GM12878 (cell line): ENCODE measurements around the gene SMC5. TPM values are rescaled to one million over a fixed set of nuclear protein-coding genes. Genes with fewer than 3 reads are reported as not detected.

ENCODE experiments used
- BHLHE40 ChIP-seq, 2 experiments: fragments of 450-650 bp in 1 of 2; IDR thresholded peaks; 2 replicates each; pipeline ENCODE4 v1.6.1; 2011 to 2017; ENCODE audit warnings: low read depth in 2 of 2, borderline replicate concordance in 1 of 2, improper control_type of control experiment in 1 of 2, low read length in 1 of 2, mild to moderate bottlenecking in 1 of 2
- BMI1 ChIP-seq: fragments of 450-650 bp; IDR thresholded peaks from 2 replicates; pipeline ENCODE4 v1.6.1; 2016; ENCODE audit warnings: mild to moderate bottlenecking, moderate library complexity, borderline replicate concordance
- ETV6 ChIP-seq, 2 experiments: fragments of 450-650 bp in 1 of 2; IDR thresholded peaks in 1 of 2; conservative IDR thresholded peaks in 1 of 2; 2 replicates each; pipeline ENCODE4 v1.6.1; 2014; ENCODE audit warnings: antibody characterized with exemption in 1 of 2, borderline replicate concordance in 1 of 2, low read depth in 1 of 2, mild to moderate bottlenecking in 1 of 2, moderate library complexity in 1 of 2
- FOXM1 ChIP-seq: IDR thresholded peaks from 2 replicates; pipeline ENCODE4 v1.6.1; 2012; ENCODE audit warnings: low read depth, mild to moderate bottlenecking, inconsistent platforms, low read length, moderate library complexity
- GATAD2B ChIP-seq: fragments of 450-650 bp; conservative IDR thresholded peaks from 2 replicates; pipeline ENCODE4 v1.6.1; 2017; ENCODE audit warnings: low read depth, mild to moderate bottlenecking, moderate library complexity
- HDAC2 ChIP-seq: fragments of 200-600 bp; sonication (generic); IDR thresholded peaks from 2 replicates; pipeline ENCODE4 v1.6.1; 2017
- HSF1 ChIP-seq: fragments of 150-350 bp; IDR thresholded peaks from 2 replicates; pipeline ENCODE4 v1.6.1; 2014; ENCODE audit warnings: mild to moderate bottlenecking, low read depth, low read length
- IKZF1 ChIP-seq: fragments of 450-650 bp; conservative IDR thresholded peaks from 2 replicates; pipeline ENCODE4 v1.6.1; 2017; ENCODE audit warnings: antibody characterized with exemption, mild to moderate bottlenecking
- PAX5 ChIP-seq: IDR thresholded peaks from 2 replicates; pipeline ENCODE4 v1.6.1; 2011; ENCODE audit warnings: low read depth, low read length, borderline replicate concordance
- PAX8 ChIP-seq: fragments of 450-650 bp; IDR thresholded peaks from 2 replicates; pipeline ENCODE4 v1.6.1; 2017; ENCODE audit warnings: mild to moderate bottlenecking, moderate library complexity
- PML ChIP-seq: IDR thresholded peaks from 2 replicates; pipeline ENCODE4 v1.6.1; 2012; ENCODE audit warnings: low read length, inconsistent platforms
- POLR2A ChIP-seq: IDR thresholded peaks from 2 replicates; pipeline ENCODE4 v1.6.1; 2011; ENCODE audit warnings: low read depth, mild to moderate bottlenecking, low read length
- SIN3A ChIP-seq: IDR thresholded peaks from 2 replicates; pipeline ENCODE4 v1.6.1; 2012; ENCODE audit warnings: low read depth, low read length, improper control_type of control experiment
- SREBF1 ChIP-seq: IDR thresholded peaks from 2 replicates; pipeline ENCODE4 v1.6.1; 2012; ENCODE audit warnings: mild to moderate bottlenecking, low read length
- SREBF2 ChIP-seq: IDR thresholded peaks from 2 replicates; pipeline ENCODE4 v1.6.1; 2012; ENCODE audit warnings: mild to moderate bottlenecking, low read length
- TCF7 ChIP-seq: IDR thresholded peaks from 2 replicates; pipeline ENCODE4 v1.6.1; 2014; ENCODE audit warnings: antibody characterized with exemption, borderline replicate concordance
- YY1 ChIP-seq: IDR thresholded peaks from 2 replicates; pipeline ENCODE4 v1.6.1; 2011; ENCODE audit warnings: low read depth, mild to moderate bottlenecking, low read length
- ZBTB4 ChIP-seq: fragments of 450-650 bp; formaldehyde crosslinking; IDR thresholded peaks from 2 replicates; pipeline ENCODE4 v1.4.0; 2022; ENCODE audit warnings: mild to moderate bottlenecking, moderate library complexity
- polyA plus RNA-seq, 11 experiments: library from polyadenylated mRNA; depleted of rRNA in 4 of 11; unstranded in 6 of 11; stranded (reverse) in 5 of 11; fragments of >200 nt; fragmentation: Nextera tagmentation in 4 of 11; fragmentation: Illumina TruSeq in 1 of 11; extraction: Ambion mirVana in 4 of 11; extraction: Trizol in 1 of 11; gene quantifications; 1 replicate in 1 of 11; 2 replicates in 10 of 11; pipeline versions ENCODE4 v1.2.1 to v1.2.3, GENCODE V29; 2011 to 2016; ENCODE audit warnings: inconsistent platforms in 2 of 11, missing spikeins in 2 of 11, low read depth in 1 of 11
- total RNA-seq, 4 experiments: library from RNA; depleted of rRNA in 3 of 4; stranded (reverse); fragments of >200 nt in 3 of 4; fragmentation: Illumina TruSeq in 1 of 4; extraction: Trizol in 1 of 4; gene quantifications; 2 replicates each; pipeline versions ENCODE4 v1.2.1 to v1.2.3, GENCODE V29; 2013 to 2021
- TF ChIP-seq, protein P1 (sequence below): IDR thresholded peaks from 2 replicates; pipeline ENCODE4 v1.6.1; 2011; ENCODE audit warnings: borderline replicate concordance, low read depth, mild to moderate bottlenecking, moderate library complexity, low read length; ENCODE audit not compliant: insufficient read depth, poor library complexity, severe bottlenecking
- TF ChIP-seq, protein P2 (sequence below): IDR thresholded peaks from 2 replicates; pipeline ENCODE4 v1.6.1; 2011; ENCODE audit warnings: borderline replicate concordance, low read depth, mild to moderate bottlenecking, moderate library complexity, mixed read lengths, low read length; ENCODE audit not compliant: insufficient read depth; ENCODE audit errors: extremely low read length
- TF ChIP-seq, protein P3 (sequence below): fragments of 450-650 bp; IDR thresholded peaks from 2 replicates; pipeline ENCODE4 v1.6.1; 2017; ENCODE audit warnings: low read depth, mild to moderate bottlenecking, moderate library complexity

Gene SMC5
- total and polyA plus RNA-seq, 10 of the 15 experiments (the other 5 are each of a cell fraction or from before 2014, with no cell fraction given) = 6.5 to 47.1 (median 22.9) TPM

GRCh38 chr9:70258692-70259511 lies at the start of gene SMC5 (continued):
- TF ChIP-seq BHLHE40 (IDR thresholded peaks at IDR 0.05; ENCODE audit: borderline replicate concordance in 1 of 2, low read depth in 2 of 2, low read length in 1 of 2) (peak; percentile 70), YY1 (peak; percentile 64), GATAD2B (peak; percentile 87), HSF1 (no peak), ZBTB4 (CRISPR knock-in tag) (no peak), SREBF2 (no peak), SREBF1 (no peak), IKZF1 (peak; percentile 82), PAX5 (peak; percentile 52; the same call in 1 of the 2 replicates), FOXM1 (no peak), PAX8 (no peak), ETV6 (conservative IDR thresholded peaks at IDR 0.05 in 1 of 2, IDR thresholded peaks at IDR 0.05 in 1 of 2; ENCODE audit: borderline replicate concordance in 1 of 2, low read depth in 1 of 2) (no peak), HDAC2 (no peak), BMI1 (no peak), POLR2A (peak; percentile 99), TCF7 (no peak), SIN3A (no peak; the same call in 1 of the 2 replicates), PML (no peak)
- TF ChIP-seq, protein P1, sequence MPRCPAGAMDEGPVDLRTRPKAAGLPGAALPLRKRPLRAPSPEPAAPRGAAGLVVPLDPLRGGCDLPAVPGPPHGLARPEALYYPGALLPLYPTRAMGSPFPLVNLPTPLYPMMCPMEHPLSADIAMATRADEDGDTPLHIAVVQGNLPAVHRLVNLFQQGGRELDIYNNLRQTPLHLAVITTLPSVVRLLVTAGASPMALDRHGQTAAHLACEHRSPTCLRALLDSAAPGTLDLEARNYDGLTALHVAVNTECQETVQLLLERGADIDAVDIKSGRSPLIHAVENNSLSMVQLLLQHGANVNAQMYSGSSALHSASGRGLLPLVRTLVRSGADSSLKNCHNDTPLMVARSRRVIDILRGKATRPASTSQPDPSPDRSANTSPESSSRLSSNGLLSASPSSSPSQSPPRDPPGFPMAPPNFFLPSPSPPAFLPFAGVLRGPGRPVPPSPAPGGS = peak; percentile 32
- TF ChIP-seq, protein P2, sequence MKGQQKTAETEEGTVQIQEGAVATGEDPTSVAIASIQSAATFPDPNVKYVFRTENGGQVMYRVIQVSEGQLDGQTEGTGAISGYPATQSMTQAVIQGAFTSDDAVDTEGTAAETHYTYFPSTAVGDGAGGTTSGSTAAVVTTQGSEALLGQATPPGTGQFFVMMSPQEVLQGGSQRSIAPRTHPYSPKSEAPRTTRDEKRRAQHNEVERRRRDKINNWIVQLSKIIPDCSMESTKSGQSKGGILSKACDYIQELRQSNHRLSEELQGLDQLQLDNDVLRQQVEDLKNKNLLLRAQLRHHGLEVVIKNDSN = no peak
- TF ChIP-seq, protein P3, sequence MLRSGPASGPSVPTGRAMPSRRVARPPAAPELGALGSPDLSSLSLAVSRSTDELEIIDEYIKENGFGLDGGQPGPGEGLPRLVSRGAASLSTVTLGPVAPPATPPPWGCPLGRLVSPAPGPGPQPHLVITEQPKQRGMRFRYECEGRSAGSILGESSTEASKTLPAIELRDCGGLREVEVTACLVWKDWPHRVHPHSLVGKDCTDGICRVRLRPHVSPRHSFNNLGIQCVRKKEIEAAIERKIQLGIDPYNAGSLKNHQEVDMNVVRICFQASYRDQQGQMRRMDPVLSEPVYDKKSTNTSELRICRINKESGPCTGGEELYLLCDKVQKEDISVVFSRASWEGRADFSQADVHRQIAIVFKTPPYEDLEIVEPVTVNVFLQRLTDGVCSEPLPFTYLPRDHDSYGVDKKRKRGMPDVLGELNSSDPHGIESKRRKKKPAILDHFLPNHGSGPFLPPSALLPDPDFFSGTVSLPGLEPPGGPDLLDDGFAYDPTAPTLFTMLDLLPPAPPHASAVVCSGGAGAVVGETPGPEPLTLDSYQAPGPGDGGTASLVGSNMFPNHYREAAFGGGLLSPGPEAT = peak; percentile 40; the same call in 1 of the 2 replicates
